Measurements from ENCODE around the gene EPHB1.

Gene EPHB1

GRCh38 chr3:134929976-134930375 lies 134.9 kb downstream of the EPHB1 start:
- no peaks in the 10 kb centered on the region for H3K4me1 Mint-ChIP-seq (ENCODE audit: low read depth)
- H3K27me3 Mint-ChIP-seq: peaks cover 3% of the 10 kb centered on the region
- no peaks in the 10 kb centered on the region for H3K36me3 Mint-ChIP-seq (ENCODE audit: low read depth)
- H3K27ac Mint-ChIP-seq: no peak overlapping the region
- H3K4me3 Mint-ChIP-seq: no peak overlapping the region
- peaks cover 2% of the 10 kb centered on the region for H3K9me3 Mint-ChIP-seq

- Mint-ChIP-seq H3K9me3 (no peaks in the 10 kb centered on the region), H3K27me3 (no peaks in the 10 kb centered on the region), H3K4me1 (ENCODE audit: low read depth) (no peaks in the 10 kb centered on the region), H3K27ac (no peak overlapping the region), H3K36me3 (ENCODE audit: low read depth) (no peaks in the 10 kb centered on the region), H3K4me3 (no peak overlapping the region)
Measured at GRCh38 chr3:134931045-134931785, 136.2 kb downstream of the EPHB1 start.

- H3K9me3 Mint-ChIP-seq: no peaks in the 10 kb centered on the region
- H3K4me1 Mint-ChIP-seq (ENCODE audit: low read depth): no peaks in the 10 kb centered on the region
- no peak overlapping the region for H3K4me3 Mint-ChIP-seq
- H3K36me3 Mint-ChIP-seq (ENCODE audit: low read depth): no peaks in the 10 kb centered on the region
- H3K27ac Mint-ChIP-seq: no peak overlapping the region
- no peaks in the 10 kb centered on the region for H3K27me3 Mint-ChIP-seq
Measured at GRCh38 chr3:134932035-134932434, 137.0 kb downstream of the EPHB1 start.

GRCh38 chr3:134933997-134934396 lies 138.9 kb downstream of the EPHB1 start:
- Mint-ChIP-seq H3K4me3 (no peak overlapping the region), H3K9me3 (no peaks in the 10 kb centered on the region), H3K27me3 (no peaks in the 10 kb centered on the region), H3K36me3 (ENCODE audit: low read depth) (no peaks in the 10 kb centered on the region), H3K27ac (no peak overlapping the region), H3K4me1 (ENCODE audit: low read depth) (no peaks in the 10 kb centered on the region)

- no peaks in the 10 kb centered on the region for H3K9me3 Mint-ChIP-seq
- H3K27me3 Mint-ChIP-seq: no peaks in the 10 kb centered on the region
- H3K4me1 Mint-ChIP-seq (ENCODE audit: low read depth): no peaks in the 10 kb centered on the region
- H3K4me3 Mint-ChIP-seq: no peak overlapping the region
- H3K36me3 Mint-ChIP-seq (ENCODE audit: low read depth): no peaks in the 10 kb centered on the region
- H3K27ac Mint-ChIP-seq: no peak overlapping the region
Measured at GRCh38 chr3:134934933-134935332, 139.9 kb downstream of the EPHB1 start.

- H3K36me3 Mint-ChIP-seq (ENCODE audit: low read depth): no peaks in the 10 kb centered on the region
Measured at GRCh38 chr3:134937256-134938028, 142.4 kb downstream of the EPHB1 start.

GRCh38 chr3:134938029-134938525 lies 143.0 kb downstream of the EPHB1 start:
- H3K4me1 Mint-ChIP-seq (ENCODE audit: low read depth): no peaks in the 10 kb centered on the region

More at GRCh38 chr3:134937256-134938028, 142.4 kb downstream of the EPHB1 start:
- no peak overlapping the region for H3K4me3 Mint-ChIP-seq
- H3K27me3 Mint-ChIP-seq: no peaks in the 10 kb centered on the region
- no peaks in the 10 kb centered on the region for H3K9me3 Mint-ChIP-seq
- H3K27ac Mint-ChIP-seq: no peak overlapping the region
- no peaks in the 10 kb centered on the region for H3K4me1 Mint-ChIP-seq (ENCODE audit: low read depth)

GRCh38 chr3:134939978-134940377 lies 144.9 kb downstream of the EPHB1 start:
- Mint-ChIP-seq H3K9me3 (no peaks in the 10 kb centered on the region), H3K27me3 (no peaks in the 10 kb centered on the region), H3K27ac (no peak overlapping the region), H3K4me3 (no peak overlapping the region), H3K4me1 (ENCODE audit: low read depth) (no peaks in the 10 kb centered on the region), H3K36me3 (ENCODE audit: low read depth) (no peaks in the 10 kb centered on the region)

More at GRCh38 chr3:134938029-134938525, 143.0 kb downstream of the EPHB1 start:
- H3K27me3 Mint-ChIP-seq: no peaks in the 10 kb centered on the region
- no peak overlapping the region for H3K4me3 Mint-ChIP-seq
- no peaks in the 10 kb centered on the region for H3K9me3 Mint-ChIP-seq
- H3K27ac Mint-ChIP-seq: no peak overlapping the region
- no peaks in the 10 kb centered on the region for H3K36me3 Mint-ChIP-seq (ENCODE audit: low read depth)

GRCh38 chr3:134941820-134942219 lies 146.8 kb downstream of the EPHB1 start:
- Mint-ChIP-seq H3K27me3 (peaks cover 3% of the 10 kb centered on the region), H3K27ac (no peak overlapping the region), H3K9me3 (no peaks in the 10 kb centered on the region), H3K36me3 (ENCODE audit: low read depth) (no peaks in the 10 kb centered on the region), H3K4me1 (ENCODE audit: low read depth) (no peaks in the 10 kb centered on the region), H3K4me3 (no peak overlapping the region)

GRCh38 chr3:134944429-134944828 lies 149.4 kb downstream of the EPHB1 start:
- no peak overlapping the region for H3K27ac Mint-ChIP-seq
- no peaks in the 10 kb centered on the region for H3K36me3 Mint-ChIP-seq (ENCODE audit: low read depth)
- no peaks in the 10 kb centered on the region for H3K4me1 Mint-ChIP-seq (ENCODE audit: low read depth)
- no peak overlapping the region for H3K4me3 Mint-ChIP-seq
- peaks cover 3% of the 10 kb centered on the region for H3K27me3 Mint-ChIP-seq
- H3K9me3 Mint-ChIP-seq: no peaks in the 10 kb centered on the region

- Mint-ChIP-seq H3K27ac (no peak overlapping the region), H3K36me3 (ENCODE audit: low read depth) (no peaks in the 10 kb centered on the region), H3K4me1 (ENCODE audit: low read depth) (no peaks in the 10 kb centered on the region), H3K9me3 (no peaks in the 10 kb centered on the region), H3K4me3 (no peak overlapping the region), H3K27me3 (peaks cover 3% of the 10 kb centered on the region)
Measured at GRCh38 chr3:134949150-134949549, 154.1 kb downstream of the EPHB1 start.

GRCh38 chr3:134952371-134952770 lies 157.3 kb downstream of the EPHB1 start:
- Mint-ChIP-seq H3K9me3 (no peaks in the 10 kb centered on the region), H3K4me3 (no peak overlapping the region), H3K36me3 (ENCODE audit: low read depth) (no peaks in the 10 kb centered on the region), H3K27ac (no peak overlapping the region), H3K4me1 (ENCODE audit: low read depth) (no peaks in the 10 kb centered on the region), H3K27me3 (no peaks in the 10 kb centered on the region)

GRCh38 chr3:134955874-134956273 lies 160.8 kb downstream of the EPHB1 start:
- H3K27me3 Mint-ChIP-seq: no peaks in the 10 kb centered on the region
- no peaks in the 10 kb centered on the region for H3K4me1 Mint-ChIP-seq (ENCODE audit: low read depth)
- no peaks in the 10 kb centered on the region for H3K9me3 Mint-ChIP-seq
- no peak overlapping the region for H3K27ac Mint-ChIP-seq
- no peaks in the 10 kb centered on the region for H3K36me3 Mint-ChIP-seq (ENCODE audit: low read depth)
- no peak overlapping the region for H3K4me3 Mint-ChIP-seq

- H3K4me1 Mint-ChIP-seq (ENCODE audit: low read depth): no peaks in the 10 kb centered on the region
- H3K36me3 Mint-ChIP-seq (ENCODE audit: low read depth): no peaks in the 10 kb centered on the region
- no peak overlapping the region for H3K4me3 Mint-ChIP-seq
- no peak overlapping the region for H3K27ac Mint-ChIP-seq
- no peaks in the 10 kb centered on the region for H3K9me3 Mint-ChIP-seq
- H3K27me3 Mint-ChIP-seq: no peaks in the 10 kb centered on the region
Measured at GRCh38 chr3:134956395-134956794, 161.3 kb downstream of the EPHB1 start.

GRCh38 chr3:134956844-134957243 lies 161.8 kb downstream of the EPHB1 start:
- Mint-ChIP-seq H3K9me3 (no peaks in the 10 kb centered on the region), H3K4me1 (ENCODE audit: low read depth) (no peaks in the 10 kb centered on the region), H3K36me3 (ENCODE audit: low read depth) (no peaks in the 10 kb centered on the region), H3K27ac (no peak overlapping the region), H3K4me3 (no peak overlapping the region), H3K27me3 (no peaks in the 10 kb centered on the region)
